ENCODE data around the gene IL5RA.

IL5RA gene

GRCh38 chr3:3087716-3088465 is 22.3 kb downstream of the IL5RA start:
- no peak for TF ChIP-seq CTCF (IDR thresholded peaks at IDR 0.05; ENCODE audit: low read depth, low read length)
- DNase-seq (ENCODE audit: extremely low read depth, low read depth): no peak

- DNase-seq (ENCODE audit: extremely low read depth, low read depth): no peak
- TF ChIP-seq CTCF (IDR thresholded peaks at IDR 0.05; ENCODE audit: low read depth, low read length): no peak
Measured at GRCh38 chr3:3087279-3087678, 22.9 kb downstream of the IL5RA start.

DNA sequence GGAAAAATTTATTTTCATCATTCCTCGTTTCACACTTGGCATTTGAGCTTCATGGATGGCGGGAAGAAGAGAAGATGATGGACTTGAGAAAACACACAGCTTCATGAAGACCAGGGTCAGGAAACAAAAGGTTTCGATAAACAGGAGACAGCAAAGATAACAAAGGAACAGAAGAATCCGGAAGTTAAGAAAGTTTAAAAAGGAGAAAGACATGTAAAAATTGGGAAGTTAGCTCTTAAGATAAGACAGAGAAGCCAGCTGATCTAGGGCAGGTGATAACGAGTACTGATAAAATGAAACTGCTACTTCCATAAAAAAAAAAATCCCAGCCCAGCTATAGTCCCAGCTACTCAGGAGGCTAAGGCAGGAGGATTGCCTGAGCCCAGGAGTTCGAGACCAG is 23.9 kb downstream of the IL5RA start:
- TF ChIP-seq CTCF (IDR thresholded peaks at IDR 0.05; ENCODE audit: low read depth, low read length): no peak
- DNase-seq (ENCODE audit: extremely low read depth, low read depth): no peak

GRCh38 chr3:3085782-3086181 is 24.4 kb downstream of the IL5RA start:
- DNase-seq (ENCODE audit: extremely low read depth, low read depth): no peak
- TF ChIP-seq CTCF (IDR thresholded peaks at IDR 0.05; ENCODE audit: low read depth, low read length): no peak

DNA sequence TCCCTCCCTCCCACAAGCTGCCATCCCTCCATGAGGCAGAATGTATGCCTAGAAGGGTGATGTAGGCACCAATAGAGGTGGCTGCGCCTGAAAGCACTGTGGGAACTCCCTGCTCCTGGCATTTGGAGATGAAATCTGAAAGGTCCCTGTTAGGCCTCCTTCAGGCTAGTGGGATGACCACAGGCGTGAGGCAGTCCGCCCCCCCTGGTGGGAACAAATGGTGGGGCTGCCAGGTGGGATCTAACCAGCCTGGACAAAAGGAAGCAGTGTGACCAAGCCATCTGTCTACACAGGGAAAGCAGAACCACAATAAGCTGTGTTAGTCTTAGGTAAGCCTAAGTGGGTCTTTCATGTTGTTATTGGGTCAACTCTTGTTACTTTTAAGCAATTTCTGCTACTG is 25.3 kb downstream of the IL5RA start:
- TF ChIP-seq CTCF (IDR thresholded peaks at IDR 0.05; ENCODE audit: low read depth, low read length): no peak

GRCh38 chr3:3082234-3082924 is 27.8 kb downstream of the IL5RA start:
- no peak for DNase-seq (ENCODE audit: extremely low read depth, low read depth)
- TF ChIP-seq CTCF (IDR thresholded peaks at IDR 0.05; ENCODE audit: low read depth, low read length): no peak

More for the DNA sequence above, 25.3 kb downstream of the IL5RA start:
- DNase-seq (ENCODE audit: extremely low read depth, low read depth): no peak

All from AG09319 (cell line).